Loucy (cell line): Measurements from ENCODE around the gene NCKAP5.

Experiments used
- CTCF ChIP-seq: fragments of 200-600 bp; sonication (generic); conservative IDR thresholded peaks from 2 replicates; pipeline ENCODE4 v1.5.1; 2014; ENCODE audit warnings: mild to moderate bottlenecking, antibody characterized with exemption, low read length
- EZH2phosphoT487 ChIP-seq: fragments of 200-600 bp; IDR thresholded peaks from 2 replicates; pipeline ENCODE4 v1.6.1; 2018; ENCODE audit warnings: antibody characterized with exemption, mild to moderate bottlenecking, moderate library complexity, borderline replicate concordance

- no peak for TF ChIP-seq CTCF
- TF ChIP-seq EZH2phosphoT487, result no peak
Measured at GRCh38 chr2:133609664-133610063, 41.4 kb upstream of the NCKAP5 start.
